Muscle layer of duodenum (tissue), 2 donors: ENCODE results near the gene CMTR1.

ENCODE experiments used
- H3K27ac ChIP-seq: one replicate; pipeline ENCODE4 v1.7.0; 2013; ENCODE audit warnings: mild to moderate bottlenecking, low read length
- H3K27me3 ChIP-seq: one replicate; pipeline ENCODE4 v1.7.0; 2013; ENCODE audit warnings: low read depth, mild to moderate bottlenecking, control low read depth, low read length
- H3K36me3 ChIP-seq, 2 donors: one replicate each; pipeline ENCODE4 v1.7.0; 2013; ENCODE audit warnings: low read length in 2 of 2, control low read depth in 1 of 2, mild to moderate bottlenecking in 1 of 2; ENCODE audit not compliant: insufficient read depth in 2 of 2, control insufficient read depth in 1 of 2
- H3K4me1 ChIP-seq, 2 donors: one replicate each; pipeline ENCODE4 v1.7.0; 2013; ENCODE audit warnings: low read length in 2 of 2, mild to moderate bottlenecking in 2 of 2, control low read depth in 1 of 2, moderate library complexity in 1 of 2; ENCODE audit not compliant: insufficient read depth in 2 of 2, control insufficient read depth in 1 of 2
- H3K4me3 ChIP-seq, 2 donors: one replicate each; pipeline ENCODE4 v1.7.0; 2013; ENCODE audit warnings: low read length in 2 of 2, low read depth in 1 of 2, mild to moderate bottlenecking in 1 of 2
- H3K9me3 ChIP-seq, 2 donors: one replicate each; pipeline ENCODE4 v1.7.0; 2013; ENCODE audit warnings: low read length in 2 of 2, control low read depth in 1 of 2, mild to moderate bottlenecking in 1 of 2; ENCODE audit not compliant: control insufficient read depth in 1 of 2
- donor health status: healthy.

The CMTR1 gene

DNA sequence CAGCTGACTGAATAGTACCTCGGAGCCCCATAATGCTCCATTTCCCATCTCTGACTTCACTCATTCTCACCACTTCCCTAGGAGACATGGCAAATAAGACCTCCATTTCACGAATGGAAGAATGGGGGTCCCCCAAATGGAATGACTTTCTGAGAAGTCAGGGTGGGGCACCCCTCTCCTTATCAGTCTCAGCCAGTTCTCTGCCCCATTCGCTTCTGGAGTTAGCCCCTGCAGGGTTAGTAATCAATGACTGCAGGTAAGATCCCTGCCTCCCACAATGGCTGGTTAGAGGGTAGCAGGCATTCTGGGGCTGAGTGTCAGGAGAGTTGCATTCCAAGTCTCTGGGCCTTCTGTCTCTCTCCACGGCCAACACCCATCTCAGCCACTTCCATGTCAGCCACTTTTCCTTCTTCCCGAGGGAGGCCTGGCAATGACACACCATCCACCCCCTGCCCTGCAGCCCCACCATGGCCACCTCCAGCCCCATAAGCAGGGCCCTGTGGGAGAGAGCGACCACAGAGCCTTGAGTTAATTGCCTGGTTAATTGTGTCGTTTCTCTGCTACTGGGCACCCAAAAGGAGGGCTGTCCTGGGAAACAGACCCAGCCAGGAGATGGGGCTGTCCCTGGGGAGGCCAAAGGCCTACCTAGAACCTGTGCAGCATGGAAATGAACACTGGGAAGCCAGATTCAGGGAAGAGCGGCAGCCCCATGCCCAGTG, 53.3 kb downstream of the CMTR1 start:
- Histone ChIP-seq H3K27me3 (no peaks in the 10 kb centered on the region), H3K27ac (no peak overlapping the region), H3K4me1 (peaks cover 0 to 16% of the 10 kb centered on the region in 2 donors), H3K36me3 (peaks cover 18 to 28% of the 10 kb centered on the region in 2 donors), H3K4me3 (no peak overlapping the region), H3K9me3 (no peaks in the 10 kb centered on the region)

DNA sequence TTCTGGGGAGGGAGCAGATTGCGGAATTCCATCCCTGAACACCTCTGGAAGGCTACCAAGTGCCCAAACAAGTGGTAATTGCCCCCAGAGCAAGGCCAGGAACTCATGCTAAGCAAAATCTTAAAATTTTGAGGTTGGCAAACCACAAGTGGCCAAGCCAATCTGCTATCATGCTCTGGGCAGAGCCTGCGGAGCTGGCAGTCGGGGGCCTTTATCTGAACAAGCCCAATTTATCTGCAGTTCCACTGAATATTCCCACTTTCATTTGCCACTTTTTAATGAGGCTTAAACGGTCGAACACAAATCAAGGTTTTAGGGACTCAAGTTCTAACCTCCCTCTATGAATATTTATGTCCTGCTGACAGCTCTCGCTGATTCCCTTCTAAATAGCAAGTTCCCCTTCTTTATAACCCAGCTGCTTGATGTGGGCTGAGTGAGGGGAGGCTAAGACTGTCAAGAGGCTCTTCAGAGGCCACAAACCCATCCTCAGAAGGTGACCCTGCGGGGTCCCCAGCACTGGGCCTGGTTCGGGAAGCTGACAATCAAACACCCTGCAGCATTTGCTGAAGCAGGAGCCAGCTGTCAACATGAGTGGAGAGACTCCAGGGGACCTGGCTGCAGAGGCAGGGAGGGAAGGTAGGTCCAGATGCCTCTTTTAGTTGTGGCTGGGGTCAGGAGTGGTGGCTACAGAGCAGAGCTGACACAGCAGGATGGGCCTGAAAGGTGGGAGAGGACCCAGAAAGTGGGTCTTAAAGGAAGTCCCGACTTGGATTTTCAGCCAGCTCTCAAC, 54.8 kb downstream of the CMTR1 start:
- H3K4me1 ChIP-seq: peaks cover 0 to 22% of the 10 kb centered on the region in 2 donors
- H3K27ac ChIP-seq: no peak overlapping the region
- no peak overlapping the region for H3K4me3 ChIP-seq

DNA sequence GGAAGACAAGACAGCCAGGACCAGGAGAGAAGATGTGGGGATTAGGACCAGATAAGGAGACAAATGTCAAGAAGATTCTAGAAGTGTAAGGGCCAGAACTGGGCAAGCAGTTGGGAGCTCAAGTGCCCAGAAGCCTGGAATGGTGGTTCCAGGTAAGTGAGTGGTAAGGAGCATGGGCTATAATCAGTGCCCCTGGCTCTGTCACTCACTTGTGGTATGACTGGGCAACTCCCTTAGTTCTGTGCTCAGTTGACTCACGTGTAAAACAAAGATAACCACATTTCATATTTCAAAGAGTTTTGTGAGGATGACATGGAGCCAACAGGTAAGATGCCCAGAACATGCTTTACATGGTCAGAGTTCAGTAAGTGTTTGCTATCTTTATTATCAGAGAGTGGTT, 55.5 kb downstream of the CMTR1 start:
- H3K27me3 ChIP-seq: no peaks in the 10 kb centered on the region
- H3K4me3 ChIP-seq: no peak overlapping the region
- H3K36me3 ChIP-seq: peaks cover 6 to 9% of the 10 kb centered on the region in 2 donors
- H3K4me1 ChIP-seq: peaks cover 0 to 29% of the 10 kb centered on the region in 2 donors
- no peak overlapping the region for H3K27ac ChIP-seq
- no peaks in the 10 kb centered on the region for H3K9me3 ChIP-seq

More for the DNA sequence above, 54.8 kb downstream of the CMTR1 start:
- Histone ChIP-seq H3K9me3 (no peaks in the 10 kb centered on the region), H3K27me3 (no peaks in the 10 kb centered on the region), H3K36me3 (peaks cover 10 to 13% of the 10 kb centered on the region in 2 donors)

DNA sequence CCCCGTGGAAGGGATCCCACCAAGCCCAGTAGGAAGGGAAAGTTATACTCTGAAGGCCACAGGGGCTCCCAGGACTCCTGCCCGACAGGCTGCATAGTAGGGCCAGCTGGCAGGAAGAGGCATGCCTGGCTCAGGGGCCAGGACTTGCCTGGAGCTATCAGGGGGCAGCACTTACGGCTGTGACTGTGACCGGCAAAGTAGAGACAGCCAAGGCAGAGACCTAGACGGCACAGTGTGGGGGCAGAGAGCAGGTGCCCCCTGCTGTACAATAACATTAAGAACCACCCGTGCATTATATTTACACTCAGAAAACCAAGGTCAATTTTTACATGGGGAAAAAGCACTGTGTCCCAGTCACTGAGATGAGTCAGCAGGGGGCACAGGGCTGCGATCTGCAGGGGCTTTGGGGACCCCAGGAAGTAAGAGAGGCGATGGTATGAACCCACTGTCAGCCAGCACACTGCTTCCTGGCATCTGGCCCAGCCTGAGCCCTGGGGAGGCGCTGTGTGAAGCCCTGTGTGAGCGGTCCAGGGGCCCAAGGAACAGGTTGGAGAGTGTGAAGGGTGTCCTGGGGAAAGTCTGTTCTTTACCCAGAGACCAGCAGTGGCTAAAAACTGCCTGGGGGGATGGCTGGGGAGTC, 56.8 kb downstream of the CMTR1 start:
- no peaks in the 10 kb centered on the region for H3K27me3 ChIP-seq

DNA sequence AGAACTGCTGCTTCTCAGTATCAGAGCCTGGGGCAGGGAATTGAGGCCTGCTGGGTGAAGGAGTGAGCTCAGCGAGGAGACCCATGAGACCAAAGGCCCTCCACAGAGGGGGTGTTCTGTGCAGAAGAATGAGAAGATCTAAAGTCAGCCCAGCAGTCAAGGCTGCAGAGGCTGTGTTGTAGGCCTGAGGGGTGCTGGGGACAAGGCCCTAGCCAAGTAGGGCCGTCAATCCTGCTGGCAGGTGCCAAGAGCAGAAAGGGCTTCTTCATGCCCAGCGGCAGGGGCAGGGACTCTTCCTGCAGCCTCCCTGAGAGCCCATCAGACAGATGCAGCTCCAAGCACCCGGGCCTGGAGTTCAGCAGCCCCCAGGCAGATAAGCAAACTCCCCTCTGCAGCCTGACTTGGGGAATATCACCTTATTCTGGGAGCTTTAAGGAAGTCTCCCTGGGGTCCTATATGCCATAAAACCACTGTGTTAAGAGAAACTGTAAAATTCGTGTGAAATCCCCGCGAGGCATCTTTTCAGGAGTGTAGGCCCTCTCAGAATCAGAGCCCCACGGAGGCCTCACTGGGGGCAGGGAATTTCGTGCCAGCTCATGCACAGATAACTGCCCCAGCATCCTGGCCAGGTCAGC, 57.6 kb downstream of the CMTR1 start:
- no peak overlapping the region for H3K4me3 ChIP-seq
- no peak overlapping the region for H3K27ac ChIP-seq
- H3K4me1 ChIP-seq: peaks cover 0 to 31% of the 10 kb centered on the region in 2 donors
- peaks cover 0 to 4% of the 10 kb centered on the region in 2 donors for H3K36me3 ChIP-seq
- H3K27me3 ChIP-seq: no peaks in the 10 kb centered on the region
- no peaks in the 10 kb centered on the region for H3K9me3 ChIP-seq

More for the DNA sequence above, 56.8 kb downstream of the CMTR1 start:
- Histone ChIP-seq H3K4me3 (no peak overlapping the region), H3K36me3 (peaks cover 0 to 4% of the 10 kb centered on the region in 2 donors), H3K4me1 (peaks cover 0 to 31% of the 10 kb centered on the region in 2 donors), H3K27ac (no peak overlapping the region), H3K9me3 (no peaks in the 10 kb centered on the region)

DNA sequence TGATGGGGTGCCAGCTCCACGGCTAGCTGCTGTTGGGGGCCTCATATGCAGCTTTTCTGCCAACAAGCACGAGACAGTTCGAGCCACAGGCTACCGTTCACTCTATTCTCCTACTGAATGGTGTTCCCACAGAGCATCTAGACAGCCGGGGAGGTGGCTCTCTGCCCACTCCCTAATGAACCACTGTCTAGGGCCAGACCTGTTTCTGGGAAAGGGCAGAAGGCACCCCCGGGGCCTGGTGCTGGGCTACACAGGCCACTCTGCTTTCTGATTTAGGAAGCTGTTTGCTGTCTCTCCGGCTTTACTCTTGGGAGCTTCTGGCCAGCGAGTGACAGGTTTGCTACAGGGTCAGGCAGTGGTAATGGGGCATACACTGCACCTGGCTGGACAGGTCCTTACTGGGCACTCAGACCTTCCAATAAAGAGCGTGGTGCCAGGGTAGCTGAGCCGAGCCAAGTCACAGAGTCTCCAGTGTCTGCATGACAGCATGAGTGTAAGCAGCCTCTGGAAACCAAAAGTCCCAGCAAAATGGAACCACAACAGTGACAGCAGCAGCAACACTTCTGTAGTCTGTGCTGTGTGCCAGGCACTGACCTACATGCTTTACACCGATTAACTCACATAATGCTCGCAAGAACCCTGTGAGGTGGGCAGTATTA, 58.3 kb downstream of the CMTR1 start:
- Histone ChIP-seq H3K4me3 (no peak overlapping the region), H3K9me3 (no peaks in the 10 kb centered on the region), H3K4me1 (peaks cover 0 to 31% of the 10 kb centered on the region in 2 donors), H3K36me3 (peaks cover 0 to 4% of the 10 kb centered on the region in 2 donors), H3K27ac (no peak overlapping the region), H3K27me3 (no peaks in the 10 kb centered on the region)

DNA sequence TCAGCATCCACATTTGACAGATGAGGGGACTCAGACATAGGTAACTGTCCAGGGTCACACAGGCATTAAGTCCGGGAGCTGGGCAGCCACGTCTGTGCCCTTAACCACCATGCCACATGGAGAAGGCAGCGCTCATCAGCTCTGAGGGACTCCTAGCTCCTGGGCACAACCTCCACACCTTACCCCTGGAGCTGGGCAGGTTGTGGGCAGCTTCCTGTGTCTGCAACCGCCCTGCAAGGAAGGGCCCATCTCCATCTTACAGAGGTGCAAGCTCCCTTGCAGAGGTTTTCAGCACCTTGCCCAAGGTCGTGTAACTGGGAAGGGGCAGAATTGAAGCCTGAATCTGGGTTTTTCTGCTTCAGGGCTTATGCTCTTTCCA, 58.8 kb downstream of the CMTR1 start:
- Histone ChIP-seq H3K27ac (no peak overlapping the region), H3K4me3 (no peak overlapping the region)

DNA sequence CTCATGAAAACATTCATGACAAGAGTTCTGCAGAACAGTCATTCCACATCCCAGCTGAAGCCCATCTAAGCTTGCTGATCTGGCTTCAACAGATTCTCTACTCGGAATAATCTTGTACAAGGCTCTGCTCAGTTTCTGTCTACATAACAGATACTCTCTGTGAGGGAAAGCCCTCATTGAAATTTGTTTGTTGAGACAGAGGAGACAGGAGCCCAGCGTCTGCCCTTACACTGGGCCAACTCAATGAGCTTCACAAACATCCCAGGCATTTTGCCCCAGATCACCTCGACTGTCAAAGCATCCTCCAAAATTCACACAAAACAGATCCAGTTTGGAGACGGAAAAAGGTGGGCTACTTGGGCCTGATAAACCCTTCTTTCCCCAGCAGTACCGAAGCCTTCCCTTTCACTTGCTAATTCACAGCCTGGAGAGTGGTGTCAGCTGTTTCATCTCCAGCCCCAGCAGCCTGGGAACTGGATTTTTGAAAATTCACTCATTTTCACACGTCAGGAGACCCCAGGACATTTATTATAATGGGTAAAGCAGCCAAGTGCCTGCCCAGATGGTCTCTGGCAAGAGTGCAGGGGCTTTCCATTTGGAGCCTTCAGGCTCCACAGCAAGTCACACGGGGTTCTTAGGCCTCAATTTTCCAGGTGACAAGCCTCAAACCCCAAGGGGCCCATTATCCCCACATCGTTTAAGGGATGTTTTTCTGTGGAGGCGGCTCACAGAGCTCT, 59.4 kb downstream of the CMTR1 start:
- no peaks in the 10 kb centered on the region for H3K27me3 ChIP-seq
- H3K4me3 ChIP-seq: no peak overlapping the region
- H3K36me3 ChIP-seq: peaks cover 0 to 4% of the 10 kb centered on the region in 2 donors
- H3K4me1 ChIP-seq: peaks cover 0 to 31% of the 10 kb centered on the region in 2 donors
- no peak overlapping the region for H3K27ac ChIP-seq
- no peaks in the 10 kb centered on the region for H3K9me3 ChIP-seq

More for the DNA sequence above, 58.8 kb downstream of the CMTR1 start:
- no peaks in the 10 kb centered on the region for H3K9me3 ChIP-seq
- H3K36me3 ChIP-seq: peaks cover 0 to 4% of the 10 kb centered on the region in 2 donors
- no peaks in the 10 kb centered on the region for H3K27me3 ChIP-seq
- H3K4me1 ChIP-seq: peaks cover 0 to 31% of the 10 kb centered on the region in 2 donors

DNA sequence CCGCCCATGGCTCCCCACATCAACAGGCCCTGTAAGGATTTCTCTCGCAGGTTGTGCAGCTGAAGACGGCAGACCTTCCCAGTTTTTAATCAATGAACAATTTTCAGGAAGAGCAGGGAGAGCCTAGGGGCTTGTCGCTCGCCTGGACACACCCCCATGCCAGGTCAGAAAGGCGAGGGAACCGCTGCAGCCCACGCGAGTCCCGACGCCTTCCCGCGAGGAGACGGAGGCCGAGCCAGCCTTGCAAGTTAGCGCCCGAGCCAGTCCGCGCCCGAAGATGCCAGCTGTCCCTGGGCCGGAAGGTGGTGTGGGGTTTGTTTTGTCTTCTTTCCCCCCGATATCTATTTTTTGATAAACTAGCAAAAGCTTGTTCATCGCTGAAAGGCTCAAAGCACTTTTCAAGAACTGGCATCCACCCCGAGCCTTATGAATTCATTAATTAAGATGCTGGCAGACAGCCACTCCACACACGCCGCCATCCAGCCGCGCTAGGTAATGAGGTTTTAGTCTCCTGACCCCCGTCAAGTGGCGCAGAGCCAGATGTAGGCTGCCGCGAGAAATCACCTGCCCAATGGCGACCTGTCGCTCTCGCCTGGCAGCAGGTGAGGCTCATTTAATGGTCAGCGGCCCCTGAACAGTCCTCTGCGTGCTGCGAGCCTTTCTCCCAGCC, 60.1 kb downstream of the CMTR1 start:
- Histone ChIP-seq H3K27ac (no peak overlapping the region), H3K4me3 (no peak overlapping the region), H3K4me1 (peaks cover 0 to 31% of the 10 kb centered on the region in 2 donors), H3K36me3 (peaks cover 0 to 4% of the 10 kb centered on the region in 2 donors), H3K9me3 (no peaks in the 10 kb centered on the region), H3K27me3 (no peaks in the 10 kb centered on the region)

DNA sequence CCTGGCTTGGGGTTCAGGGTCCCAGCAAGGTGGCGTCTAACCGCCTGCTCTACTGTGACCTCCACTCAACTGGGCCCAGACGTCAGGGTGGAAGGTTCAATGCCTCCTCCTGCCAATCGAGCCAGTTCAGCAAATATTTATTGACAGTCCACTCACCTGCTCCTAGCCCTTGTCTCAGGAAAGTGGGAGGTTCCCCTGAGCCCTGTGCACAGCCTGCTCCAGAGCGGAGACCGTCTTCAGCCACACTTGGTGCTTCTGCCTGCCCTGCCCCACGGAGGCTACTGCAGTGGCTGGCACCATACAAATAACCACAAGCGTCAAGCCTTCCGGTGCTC, 60.6 kb downstream of the CMTR1 start:
- H3K9me3 ChIP-seq: no peaks in the 10 kb centered on the region
- no peak overlapping the region for H3K4me3 ChIP-seq
- no peaks in the 10 kb centered on the region for H3K27me3 ChIP-seq
- H3K4me1 ChIP-seq: peaks cover 0 to 31% of the 10 kb centered on the region in 2 donors
- no peaks in the 10 kb centered on the region for H3K36me3 ChIP-seq
- H3K27ac ChIP-seq: no peak overlapping the region
